Hematopoietic multipotent progenitor cell treated with erythropoietin and hydrocortisone succinate and interleukin-3 and kit ligand, for 6 days (in vitro differentiated cells): ENCODE results near the gene C1QL4.
"Not testable (repeated sequence)": the region's sequence is repeated elsewhere in the genome, so short reads cannot be mapped to it uniquely, and the experiment has no call there.

Experiments
- DNase-seq: peaks from one replicate; pipeline ENCODE4 v3.0.0-alpha.2; 2015

The C1QL4 gene

DNA sequence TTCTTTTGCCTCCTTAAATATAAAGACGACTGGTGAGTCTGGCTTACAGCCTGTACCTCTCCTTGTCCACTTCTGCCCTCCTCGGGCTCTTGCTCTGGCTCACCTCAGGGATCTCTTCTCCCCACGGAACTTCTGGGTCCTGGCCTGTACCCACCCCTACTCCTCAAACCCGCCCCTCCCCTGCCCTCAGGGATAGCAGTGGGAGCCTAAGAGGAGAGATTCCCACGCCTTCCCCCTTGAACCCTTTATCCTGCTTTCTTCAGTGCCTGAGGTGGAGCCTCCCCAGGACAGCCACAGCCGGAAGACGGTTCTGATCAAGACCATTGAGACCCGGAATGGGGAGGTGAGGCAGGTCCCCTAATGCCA is 39.3 kb downstream of the C1QL4 start:
- no peak for DNase-seq

DNA sequence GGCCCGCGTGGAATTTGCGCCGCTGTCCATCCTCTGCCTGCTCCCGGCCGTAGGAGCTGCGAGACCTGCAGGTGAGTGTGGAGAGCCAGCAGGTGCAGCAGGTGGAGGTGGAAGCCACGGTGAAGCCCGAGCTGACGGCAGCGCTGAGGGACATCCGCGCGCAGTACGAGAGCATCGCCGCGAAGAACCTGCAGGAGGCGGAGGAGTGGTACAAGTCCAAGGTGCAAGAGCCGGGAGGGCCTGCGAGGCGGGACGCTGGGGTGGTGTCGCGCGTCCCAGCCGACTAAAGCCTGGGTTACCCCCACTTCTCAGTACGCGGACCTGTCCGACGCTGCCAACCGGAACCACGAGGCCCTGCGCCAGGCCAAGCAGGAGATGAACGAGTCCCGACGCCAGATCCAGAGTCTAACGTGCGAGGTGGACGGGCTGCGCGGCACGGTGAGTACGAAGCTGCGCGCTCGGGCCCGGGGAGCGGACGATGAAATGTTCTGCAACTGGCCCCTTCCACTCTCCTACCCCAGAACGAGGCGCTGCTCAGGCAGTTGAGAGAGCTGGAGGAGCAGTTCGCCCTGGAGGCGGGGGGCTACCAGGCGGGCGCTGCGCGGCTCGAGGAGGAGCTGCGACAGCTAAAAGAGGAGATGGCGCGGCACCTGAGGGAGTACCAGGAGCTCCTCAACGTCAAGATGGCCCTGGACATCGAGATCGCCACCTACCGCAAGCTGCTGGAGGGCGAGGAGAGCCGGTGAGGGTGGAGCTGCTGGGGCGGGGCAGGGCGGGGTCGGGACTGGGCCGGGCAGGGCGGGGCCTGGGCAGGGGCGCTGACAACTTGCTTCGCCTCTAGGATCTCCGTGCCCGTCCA is 39.9 kb downstream of the C1QL4 start:
- peak; percentile 70 for DNase-seq

DNA sequence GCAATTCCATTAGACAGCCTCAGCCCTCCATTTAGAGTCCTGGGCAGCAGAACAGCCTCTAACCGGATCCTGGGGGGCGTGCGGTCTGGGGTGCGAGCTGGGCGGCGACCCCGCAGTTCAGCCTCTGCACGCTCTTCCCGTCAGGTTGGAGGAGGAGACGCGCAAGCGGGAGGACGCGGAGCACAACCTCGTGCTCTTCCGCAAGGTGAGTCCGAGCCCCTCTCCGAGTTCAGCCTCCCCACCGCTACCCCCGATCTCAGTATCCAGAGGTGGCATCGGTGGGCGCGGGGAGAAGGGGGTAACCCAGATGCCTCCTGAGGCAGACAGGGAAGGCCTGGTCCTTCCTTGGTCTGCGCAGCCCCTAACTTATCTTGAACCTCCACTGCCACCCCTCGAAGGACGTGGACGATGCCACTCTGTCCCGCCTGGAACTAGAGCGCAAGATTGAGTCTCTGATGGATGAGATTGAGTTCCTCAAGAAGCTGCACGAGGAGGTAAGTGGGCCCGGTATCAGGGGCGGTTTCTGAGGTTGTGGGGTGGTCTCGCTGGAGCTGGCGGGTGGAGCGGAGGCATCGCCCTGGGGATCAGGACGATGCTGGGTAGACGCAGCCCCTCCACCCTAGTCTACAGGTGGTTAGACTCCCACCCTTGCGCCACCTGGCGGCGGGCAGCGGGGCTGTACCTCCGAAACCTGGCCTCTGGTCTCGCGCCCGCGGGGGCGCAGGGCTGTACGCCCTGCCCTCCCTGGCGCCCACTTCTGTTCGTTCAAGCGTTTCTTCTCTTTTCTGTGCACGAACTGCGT is 40.8 kb downstream of the C1QL4 start:
- DNase-seq: peak; percentile 71

DNA sequence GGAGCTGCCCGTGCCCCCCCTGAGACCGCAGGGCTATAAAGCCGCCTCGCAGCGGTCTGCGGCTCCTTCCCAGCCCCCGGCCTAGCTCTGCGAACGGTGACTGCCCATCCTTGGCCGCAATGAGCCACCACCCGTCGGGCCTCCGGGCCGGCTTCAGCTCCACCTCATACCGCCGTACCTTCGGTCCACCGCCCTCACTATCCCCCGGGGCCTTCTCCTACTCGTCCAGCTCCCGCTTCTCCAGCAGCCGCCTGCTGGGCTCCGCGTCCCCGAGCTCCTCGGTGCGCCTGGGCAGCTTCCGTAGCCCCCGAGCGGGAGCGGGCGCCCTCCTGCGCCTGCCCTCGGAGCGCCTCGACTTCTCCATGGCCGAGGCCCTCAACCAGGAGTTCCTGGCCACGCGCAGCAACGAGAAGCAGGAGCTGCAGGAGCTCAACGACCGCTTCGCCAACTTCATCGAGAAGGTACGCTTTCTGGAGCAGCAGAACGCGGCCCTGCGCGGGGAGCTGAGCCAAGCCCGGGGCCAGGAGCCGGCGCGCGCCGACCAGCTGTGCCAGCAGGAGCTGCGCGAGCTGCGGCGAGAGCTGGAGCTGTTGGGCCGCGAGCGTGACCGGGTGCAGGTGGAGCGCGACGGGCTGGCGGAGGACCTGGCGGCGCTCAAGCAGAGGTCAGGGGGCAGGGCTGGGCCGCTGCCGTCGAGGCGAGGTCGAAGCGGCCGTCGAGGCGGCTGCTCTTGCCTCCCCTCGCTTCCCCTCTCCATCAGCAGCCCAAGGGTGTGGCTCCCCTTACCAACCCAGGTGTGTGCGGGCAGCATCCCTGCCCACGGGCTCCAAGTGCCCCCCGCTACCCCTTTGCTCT is 41.7 kb downstream of the C1QL4 start, which contains the start of gene PRPH:
PRPH (plus strand) TSS at position 66 of the 855 bp plus-strand sequence; CDS start at position 120, 54 bp downstream.
- DNase-seq: peak; percentile 34

DNA sequence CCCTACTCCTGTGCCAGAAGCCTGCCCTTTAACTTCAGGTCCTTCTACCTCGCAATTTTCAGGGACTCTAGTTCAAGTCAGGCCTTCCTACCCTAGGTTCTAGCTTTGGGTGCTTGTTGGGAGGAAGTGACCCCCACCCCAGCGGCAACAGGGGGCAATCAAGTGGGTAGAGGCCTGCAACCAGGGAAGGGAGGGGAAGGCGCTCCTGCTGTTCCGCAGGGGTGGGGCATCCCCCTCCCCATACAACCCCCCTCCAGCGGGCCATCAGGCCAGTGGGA is 42.2 kb downstream of the C1QL4 start:
- no peak for DNase-seq

DNA sequence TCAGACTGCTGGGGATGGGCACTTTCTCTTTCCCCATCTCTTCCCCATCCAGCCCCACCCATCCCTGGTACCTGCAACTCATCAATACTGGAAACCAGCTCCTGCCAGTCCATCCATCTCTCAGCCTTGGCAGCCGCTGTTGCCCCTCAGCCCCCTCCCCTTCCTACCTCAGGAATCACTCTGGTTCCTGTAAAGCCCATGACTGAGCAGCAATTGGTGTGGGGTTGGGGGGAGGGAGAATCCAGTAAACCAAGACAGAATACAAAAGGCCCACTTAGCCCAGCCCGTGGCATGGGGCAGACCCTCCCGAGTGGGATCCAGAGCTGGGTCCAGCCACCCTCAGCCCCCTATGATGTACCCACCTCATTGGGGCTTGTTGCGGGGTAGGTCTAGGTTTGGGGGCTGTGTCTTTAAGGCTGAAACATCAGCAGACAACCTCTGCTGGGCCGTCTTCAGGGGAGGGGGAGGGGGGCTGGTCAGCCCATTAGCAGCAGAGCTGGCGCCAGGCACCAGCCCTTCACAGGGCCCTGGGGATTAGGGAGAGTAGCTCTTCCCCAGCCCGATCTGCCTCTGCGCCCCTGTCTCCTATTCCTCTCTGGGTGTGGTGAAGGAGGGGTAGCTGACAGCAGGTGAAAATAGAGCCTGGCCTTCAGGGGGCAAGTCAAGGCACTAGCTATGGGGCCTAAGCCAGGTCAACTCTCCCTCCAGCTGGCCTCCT is 42.7 kb downstream of the C1QL4 start:
- no peak for DNase-seq

DNA sequence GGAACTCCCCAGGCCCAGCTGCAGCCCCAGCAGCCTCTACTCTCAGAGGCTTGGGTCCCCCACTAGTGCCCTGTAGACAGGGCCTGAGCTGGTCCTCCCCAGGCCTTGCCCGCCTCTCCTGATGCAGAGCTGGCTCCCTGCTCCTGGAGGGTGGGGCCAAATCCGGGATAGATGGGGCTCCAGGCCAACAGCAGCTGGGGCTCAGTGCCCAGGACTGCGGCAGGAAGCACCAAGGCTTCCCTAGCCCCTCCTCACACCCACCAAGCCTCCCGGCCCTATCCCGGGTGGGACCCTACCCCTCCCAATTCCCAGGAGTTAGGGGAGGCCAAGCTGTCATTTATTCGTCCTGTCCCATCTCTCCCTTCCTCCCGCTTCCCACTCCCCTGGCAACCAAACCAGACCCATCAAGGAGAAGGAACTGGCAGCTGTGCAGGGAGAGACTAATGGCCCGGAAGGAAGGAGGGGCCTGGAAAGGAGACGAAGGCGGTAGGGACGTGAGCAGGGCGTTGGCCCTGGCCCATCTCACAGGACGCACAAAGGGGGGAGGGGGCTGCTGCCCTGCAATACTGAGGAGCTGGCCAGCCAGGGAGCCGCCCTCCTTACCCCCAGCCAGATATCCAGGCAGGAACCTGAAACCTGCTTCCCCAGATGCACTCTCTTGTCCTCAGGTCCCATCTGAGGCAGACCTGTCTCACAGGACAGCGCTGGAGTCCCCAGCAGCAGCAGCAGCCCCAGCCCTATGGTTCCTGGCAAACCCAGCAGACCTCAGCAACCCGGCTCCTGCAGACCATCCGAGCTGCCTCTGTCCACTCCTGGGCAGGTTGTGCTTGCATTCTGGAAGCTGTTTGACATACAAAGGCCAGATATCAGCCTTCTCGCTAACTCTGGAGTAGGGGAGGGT is 43.7 kb downstream of the C1QL4 start:
- no peak for DNase-seq

DNA sequence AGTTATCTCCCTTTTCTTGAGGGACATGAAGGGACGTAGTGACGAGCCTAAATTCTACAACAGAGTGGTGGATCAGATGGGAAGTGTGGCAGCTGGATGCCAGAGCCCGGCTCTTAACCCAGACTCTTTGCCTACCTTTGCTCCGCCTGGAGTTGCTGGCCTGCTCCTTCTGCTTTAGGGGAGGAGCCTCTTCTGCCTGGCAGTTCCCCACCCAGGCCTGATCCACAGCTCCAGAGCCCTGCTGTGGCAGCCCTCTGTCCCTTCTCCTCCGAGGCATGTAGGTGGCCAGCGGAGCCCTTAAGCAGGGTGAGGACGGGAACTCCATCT is 44.3 kb downstream of the C1QL4 start:
- no peak for DNase-seq

DNA sequence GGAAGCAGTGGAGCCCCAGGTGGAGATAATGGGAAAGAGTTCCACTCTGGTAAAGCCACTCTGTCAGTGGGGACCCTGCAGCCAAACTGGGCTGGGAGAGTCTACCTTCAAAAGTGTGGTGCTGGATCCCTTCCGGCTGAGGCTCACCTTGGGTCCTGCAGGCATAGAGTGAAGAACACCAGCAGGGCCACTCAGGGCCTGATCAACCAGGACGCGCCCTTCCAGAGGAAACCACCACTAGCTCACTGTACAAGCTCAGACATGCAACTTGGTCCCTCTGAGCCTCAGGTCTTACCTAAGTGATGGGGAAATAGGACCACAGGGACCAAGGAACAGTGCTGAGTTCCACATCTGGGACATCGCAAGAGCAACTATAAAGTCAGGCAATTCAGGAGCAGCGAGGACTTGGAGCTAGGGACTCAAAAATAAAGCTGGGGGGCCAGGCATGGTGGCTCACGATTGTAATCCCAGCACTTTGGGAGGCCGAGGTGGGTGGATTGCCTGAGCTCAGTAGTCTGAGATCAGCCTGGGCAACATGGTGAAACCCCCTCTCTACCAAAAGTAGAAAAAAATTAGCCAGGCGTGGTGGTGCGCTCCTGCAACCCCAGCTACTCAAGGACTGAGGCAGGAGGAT is 47.9 kb downstream of the C1QL4 start:
- DNase-seq: no peak

DNA sequence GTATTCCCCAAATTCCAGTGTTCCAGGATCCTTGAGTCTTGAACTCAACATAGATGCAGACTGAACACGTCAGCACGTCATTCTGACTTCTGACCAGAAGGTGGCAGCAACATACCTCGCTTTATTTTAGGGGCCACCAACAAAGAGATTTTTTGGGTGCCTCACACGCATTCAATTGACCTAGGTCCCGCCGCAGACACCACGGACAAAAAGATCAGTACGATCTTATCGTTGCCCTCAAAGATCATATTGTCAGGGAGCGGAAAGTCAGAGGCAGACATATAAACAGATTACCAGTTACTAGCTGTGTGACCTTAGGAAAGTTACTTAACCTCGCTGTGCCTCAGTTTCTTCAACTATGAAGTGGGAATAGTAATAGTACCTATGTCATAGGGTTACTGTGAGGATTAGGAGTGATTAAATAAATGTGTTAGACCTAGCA is 48.6 kb downstream of the C1QL4 start:
- DNase-seq: peak; percentile 77

DNA sequence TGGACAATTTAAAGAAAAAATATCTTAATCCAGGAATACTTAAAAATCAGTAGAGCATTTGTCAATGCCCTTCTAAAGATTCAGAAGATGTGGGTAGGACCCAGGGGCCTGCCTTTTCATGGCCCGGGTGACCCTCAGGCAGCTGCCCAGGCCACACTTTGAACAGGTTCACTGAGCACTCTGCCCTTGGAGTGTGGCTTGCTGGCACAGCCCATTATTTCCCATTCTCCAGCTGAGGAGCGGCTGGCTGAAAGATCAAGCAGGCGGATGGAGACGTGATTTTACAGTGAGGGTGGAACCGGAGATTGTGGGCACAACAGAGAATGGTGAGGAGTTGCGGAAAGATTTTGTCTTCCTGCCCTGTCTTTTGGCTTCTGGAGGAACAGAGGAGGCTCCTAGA is 49.1 kb downstream of the C1QL4 start:
- no peak for DNase-seq

DNA sequence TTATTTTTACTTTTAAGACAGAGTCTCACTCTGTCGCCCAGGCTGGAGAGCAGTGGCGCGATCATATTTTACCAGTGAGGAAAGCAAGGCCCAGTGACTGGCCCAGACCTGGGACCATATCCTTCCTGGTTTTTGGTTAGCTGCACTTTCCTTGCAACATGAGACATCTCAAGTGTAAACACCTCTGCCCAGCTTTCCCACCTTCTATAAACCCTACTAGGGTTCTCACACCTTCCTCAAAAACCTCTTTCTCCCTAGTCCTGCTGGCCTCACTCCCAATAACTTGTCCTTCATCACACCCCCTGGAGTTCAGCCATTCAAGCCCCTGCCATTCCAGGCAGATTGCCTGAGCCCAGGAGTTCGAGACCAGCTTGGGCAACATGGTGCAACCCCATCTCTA is 52.3 kb downstream of the C1QL4 start:
- DNase-seq: no peak

DNA sequence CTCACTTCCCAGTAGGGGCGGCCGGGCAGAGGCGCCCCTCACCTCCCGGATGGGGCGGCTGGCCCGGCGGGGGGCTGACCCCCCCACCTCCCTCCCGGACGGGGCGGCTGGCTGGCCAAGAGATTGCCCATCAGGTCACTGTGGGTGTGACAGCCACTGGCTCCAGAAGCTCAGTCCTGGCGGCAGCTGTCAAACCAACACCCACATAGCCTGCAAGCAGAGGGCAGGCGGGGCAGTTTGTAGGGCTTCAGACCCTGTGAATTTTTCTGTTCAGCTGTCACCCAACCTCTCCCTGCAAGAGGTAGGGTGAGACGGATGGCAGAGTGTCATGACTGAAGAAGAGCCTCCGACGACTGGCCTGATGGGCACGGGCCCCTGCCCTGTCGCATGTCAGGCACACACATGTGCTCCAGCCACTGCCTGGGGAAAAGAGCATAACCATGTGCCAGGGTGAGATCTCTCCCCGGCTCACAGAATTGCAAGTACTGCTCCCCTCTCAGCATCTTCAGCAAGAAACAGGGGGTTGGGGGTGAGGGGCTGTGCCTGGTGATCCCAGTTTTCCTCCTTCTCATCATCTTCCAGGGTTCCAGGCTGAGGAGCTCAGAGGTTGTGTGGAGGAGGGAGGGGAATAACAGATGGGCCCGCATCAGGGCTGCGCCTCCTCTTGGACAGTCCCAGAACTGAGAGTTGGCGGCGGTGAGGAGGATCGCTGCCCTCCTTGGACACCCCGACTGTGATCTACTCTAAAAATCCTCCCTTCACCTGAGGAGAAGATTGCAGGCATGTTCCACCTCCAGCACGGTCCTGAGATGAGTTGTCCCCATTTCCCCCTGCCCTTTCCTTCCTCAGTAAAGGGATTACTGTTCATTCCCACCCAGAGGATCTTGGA is 53.2 kb downstream of the C1QL4 start:
- no peak for DNase-seq

DNA sequence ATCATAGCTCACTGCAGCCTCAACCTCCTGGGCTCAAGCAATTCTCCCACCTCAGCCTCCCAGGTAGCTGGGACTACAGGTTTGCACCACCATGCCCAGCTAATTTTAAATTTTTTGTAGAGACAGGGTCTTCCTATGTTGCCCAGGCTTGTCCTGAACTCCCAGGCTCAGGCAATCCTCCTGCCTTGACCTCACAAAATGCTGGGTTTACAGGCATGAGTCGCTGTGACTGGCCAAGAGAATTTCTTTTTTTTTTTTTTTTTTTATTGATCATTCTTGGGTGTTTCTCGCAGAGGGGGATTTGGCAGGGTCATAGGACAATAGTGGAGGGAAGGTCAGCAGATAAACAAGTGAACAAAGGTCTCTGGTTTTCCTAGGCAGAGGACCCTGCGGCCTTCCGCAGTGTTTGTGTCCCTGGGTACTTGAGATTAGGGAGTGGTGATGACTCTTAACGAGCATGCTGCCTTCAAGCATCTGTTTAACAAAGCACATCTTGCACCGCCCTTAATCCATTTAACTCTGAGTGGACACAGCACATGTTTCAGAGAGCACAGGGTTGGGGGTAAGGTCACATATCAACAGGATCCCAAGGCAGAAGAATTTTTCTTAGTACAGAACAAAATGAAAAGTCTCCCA is 54.1 kb downstream of the C1QL4 start:
- not testable (repeated sequence) for DNase-seq
